B cell (primary cell): ENCODE data around the gene GAB3. TPM values are rescaled to one million over a fixed set of nuclear protein-coding genes. Genes with fewer than 3 reads are reported as not detected.

ENCODE experiments used
- ATAC-seq: fragments of 200-7000 bp; cut with Tn5 transposase; one replicate; pipeline ENCODE4 v1.10.0; 2021; ENCODE audit warnings: low read depth, mild to moderate bottlenecking, moderate number of reproducible peaks, moderate library complexity
- CTCF ChIA-PET: fragments of 350-600 bp; sonication (Branson Sonifier 250); formaldehyde crosslinking; loops from one replicate; lab custom pipeline; 2021; ENCODE audit warnings: antibody characterized with exemption, inconsistent platforms; lab: Charles Lee
- POLR2A ChIA-PET: fragments of 350-600 bp; sonication (Branson Sonifier 250); formaldehyde crosslinking; loops from one replicate; lab custom pipeline; 2021; ENCODE audit warnings: antibody characterized with exemption; lab: Charles Lee
- DNase-seq: peaks from one replicate; pipeline ENCODE4 v3.0.0; 2013
- H2AFZ ChIP-seq: 2 replicates; pipeline ENCODE4 v1.6.1; 2012; ENCODE audit warnings: mild to moderate bottlenecking, low read depth, low read length; ENCODE audit not compliant: insufficient read depth, poor library complexity, severe bottlenecking
- H3K27ac ChIP-seq, 2 donors: 1 replicate in 1 of 2; 2 replicates in 1 of 2; pipeline ENCODE4 v1.5.1; 2012 to 2013; ENCODE audit warnings: low read length in 2 of 2, mild to moderate bottlenecking in 2 of 2, moderate library complexity in 1 of 2
- H3K27me3 ChIP-seq, 4 experiments: fragments of 200-600 bp in 1 of 4; sonication (generic) in 1 of 4; replicated peaks in 1 of 4; 1 replicate in 2 of 4; 2 replicates in 2 of 4; pipeline versions ENCODE4 v1.6.1 to v1.7.0; 2013 to 2016; ENCODE audit warnings: low read length in 3 of 4, mild to moderate bottlenecking in 2 of 4, mixed read lengths in 1 of 4, moderate library complexity in 1 of 4; ENCODE audit not compliant: insufficient read depth in 4 of 4, control insufficient read depth in 3 of 4; ENCODE audit errors: control extremely low read depth in 1 of 4
- H3K36me3 ChIP-seq, 2 experiments: replicated peaks in 1 of 2; 1 replicate in 1 of 2; 2 replicates in 1 of 2; pipeline versions ENCODE4 v1.6.1 to v1.7.1; 2013; ENCODE audit warnings: low read length in 1 of 2; ENCODE audit not compliant: insufficient read depth in 2 of 2, control insufficient read depth in 1 of 2; ENCODE audit errors: control extremely low read depth in 1 of 2, extremely low read depth in 1 of 2
- H3K4me1 ChIP-seq, 2 donors: fragments of 200-600 bp in 1 of 2; sonication (generic) in 1 of 2; 1 replicate in 1 of 2; 2 replicates in 1 of 2; pipeline versions ENCODE4 v1.5.1 to v1.6.1; 2013 to 2017; ENCODE audit warnings: low read length in 2 of 2; ENCODE audit not compliant: control insufficient read depth in 2 of 2, insufficient read depth in 2 of 2
- H3K4me2 ChIP-seq: replicated peaks from 2 replicates; pipeline ENCODE3; 2012; ENCODE audit warnings: mild to moderate bottlenecking, low read depth, low read length; ENCODE audit not compliant: poor library complexity, severe bottlenecking
- H3K4me3 ChIP-seq, 5 experiments: fragments of 200-600 bp in 1 of 5; sonication (generic) in 1 of 5; 1 replicate in 3 of 5; 2 replicates in 2 of 5; pipeline versions ENCODE4 v1.5.1 to v1.7.0; 2011 to 2016; ENCODE audit warnings: low read length in 4 of 5, mild to moderate bottlenecking in 4 of 5, low read depth in 2 of 5, control low read depth in 1 of 5, moderate library complexity in 1 of 5; ENCODE audit not compliant: insufficient read depth in 1 of 5; ENCODE audit errors: control extremely low read depth in 1 of 5, extremely low read depth in 1 of 5
- H3K79me2 ChIP-seq: fragments of 200-600 bp; sonication (generic); one replicate; pipeline ENCODE4 v1.6.0; 2016; ENCODE audit warnings: low read length; ENCODE audit not compliant: control insufficient read depth, insufficient read depth
- H3K9ac ChIP-seq: fragments of 200-600 bp; sonication (generic); 2 replicates; pipeline ENCODE4 v1.6.1; 2017; ENCODE audit warnings: mild to moderate bottlenecking, low read length, moderate library complexity
- H3K9me3 ChIP-seq, 3 donors: one replicate each; pipeline versions ENCODE4 v1.6.1 to v1.7.1; 2013; ENCODE audit warnings: low read length in 2 of 3; ENCODE audit not compliant: control insufficient read depth in 2 of 3, insufficient read depth in 1 of 3; ENCODE audit errors: control extremely low read depth in 1 of 3
- H4K20me1 ChIP-seq: 2 replicates; pipeline ENCODE4 v1.6.0; 2012; ENCODE audit warnings: mild to moderate bottlenecking, low read length; ENCODE audit not compliant: insufficient read depth, control insufficient read depth, poor library complexity, severe bottlenecking
- H3K27ac Mint-ChIP-seq: one replicate; pipeline ENCODE4 v1.8.0; 2021; ENCODE audit warnings: mixed read lengths
- H3K27me3 Mint-ChIP-seq: one replicate; pipeline ENCODE4 v1.8.0; 2021; ENCODE audit warnings: mixed read lengths
- H3K4me1 Mint-ChIP-seq: one replicate; pipeline ENCODE4 v1.8.0; 2021; ENCODE audit warnings: mixed read lengths
- H3K4me3 Mint-ChIP-seq: one replicate; pipeline ENCODE4 v1.8.0; 2021; ENCODE audit warnings: mixed read lengths
- H3K9me3 Mint-ChIP-seq: one replicate; pipeline ENCODE4 v1.8.0; 2022; ENCODE audit warnings: mixed read lengths; ENCODE audit not compliant: insufficient read depth
- CTCF ChIP-seq: fragments of 200-600 bp; IDR thresholded peaks from one replicate; pipeline ENCODE4 v1.8.0; 2022; ENCODE audit warnings: antibody characterized with exemption, mild to moderate bottlenecking
- EZH2 ChIP-seq: IDR thresholded peaks from 2 replicates; pipeline ENCODE4 v1.6.1; 2012; ENCODE audit warnings: borderline replicate concordance, low read depth, mild to moderate bottlenecking, moderate library complexity, low read length; ENCODE audit not compliant: insufficient read depth, poor library complexity, severe bottlenecking
- WGBS: methylation state at CpG from one replicate; pipeline ENCODE4 v1.1.5; 2013; ENCODE audit warnings: missing lambda C conversion rate; ENCODE audit not compliant: insufficient coverage; 5-methylcytosine and 5-hydroxymethylcytosine counted together
- intact Hi-C: fragments of 100-400 bp; cut with micrococcal nuclease; formaldehyde crosslinking; loops from one replicate; pipeline ENCODE4 v1.10.0; 2022
- polyA plus RNA-seq: library from polyadenylated mRNA; depleted of rRNA; stranded (reverse); fragments of >200 nt; gene quantifications from 2 replicates; pipeline ENCODE4 v1.2.3, GENCODE V29; 2012
- total RNA-seq, 2 donors: library from RNA; stranded (reverse); fragments of 120-200 nt in 1 of 2; gene quantifications; 1 replicate in 1 of 2; 2 replicates in 1 of 2; pipeline versions ENCODE4 v1.2.3 to v1.2.4, GENCODE V29; 2013 to 2022

GAB3 gene
- total and polyA plus RNA-seq, 2 donors (not counting 1 experiment from before 2014, with no cell fraction given): 13.2 to 16.5 TPM

- intact Hi-C loops: no loop called here
- Mint-ChIP-seq H3K4me1 (peaks cover 13% of the 10 kb centered on the region), H3K4me3 (no peak overlapping the region), H3K27me3 (no peaks in the 10 kb centered on the region), H3K27ac (no peak overlapping the region), H3K9me3 (peaks cover 3% of the 10 kb centered on the region)
- no peaks in the 10 kb centered on the region for H4K20me1 ChIP-seq
- H3K9ac ChIP-seq: no peak overlapping the region
- H3K27me3 ChIP-seq: no peaks in the 10 kb centered on the region
- ChIA-PET CTCF (no interaction called here), POLR2A (no interaction called here)
- H3K4me3 ChIP-seq: no peak overlapping the region
- DNase-seq: no peak
- WGBS: 97% methylated on average over 10 of the region's 11 CpGs
- no peak for ATAC-seq
- H3K79me2 ChIP-seq: no peaks in the 10 kb centered on the region
- no peaks in the 10 kb centered on the region for H3K36me3 ChIP-seq
- H2AFZ ChIP-seq: no peak overlapping the region
- H3K4me1 ChIP-seq: peaks cover 7 to 20% of the 10 kb centered on the region in 2 donors
- H3K27ac ChIP-seq: no peak overlapping the region
- TF ChIP-seq EZH2 (no peak), CTCF (no peak)
- H3K9me3 ChIP-seq: no peaks in the 10 kb centered on the region
- no peak overlapping the region for H3K4me2 ChIP-seq
These were observed 91.9 kb downstream of the GAB3 start for GRCh38 chrX:154658957-154659356.

- no peaks in the 10 kb centered on the region for H3K27me3 Mint-ChIP-seq
- CTCF ChIA-PET: no interaction called here
These were observed 92.7 kb downstream of the GAB3 start for GRCh38 chrX:154658187-154658586.

More at GRCh38 chrX:154658187-154658586, 92.7 kb downstream of the GAB3 start:
- TF ChIP-seq EZH2 (no peak), CTCF (no peak)
- POLR2A ChIA-PET: no interaction called here
- no peak overlapping the region for H3K27ac ChIP-seq
- DNase-seq (no peak), ATAC-seq (no peak)
- no peaks in the 10 kb centered on the region for H3K9me3 ChIP-seq
- Mint-ChIP-seq H3K9me3 (peaks cover 3% of the 10 kb centered on the region), H3K4me1 (peaks cover 13% of the 10 kb centered on the region), H3K27ac (no peak overlapping the region), H3K4me3 (no peak overlapping the region)
- intact Hi-C loops: no loop called here
- H3K36me3 ChIP-seq: no peaks in the 10 kb centered on the region
- WGBS: 100% methylated on average over 8 of the region's 12 CpGs
- no peaks in the 10 kb centered on the region for H4K20me1 ChIP-seq
- no peak overlapping the region for H3K4me3 ChIP-seq
- no peaks in the 10 kb centered on the region for H3K27me3 ChIP-seq
- no peak overlapping the region for H3K9ac ChIP-seq
- H3K79me2 ChIP-seq: no peaks in the 10 kb centered on the region
- peaks cover 7 to 20% of the 10 kb centered on the region in 2 donors for H3K4me1 ChIP-seq
- H3K4me2 ChIP-seq: no peak overlapping the region
- H2AFZ ChIP-seq: no peak overlapping the region
